HFF-Myc (cell line): Measurements from ENCODE around the gene TNFRSF1A.

ENCODE experiments used
- DNase-seq: peaks from one replicate; pipeline ENCODE4 v3.0.0-alpha.2; 2011; ENCODE audit warnings: low read depth; ENCODE audit errors: extremely low read depth
- H3K4me3 ChIP-seq: replicated peaks from 2 replicates; pipeline ENCODE4 v1.5.1; 2011; ENCODE audit warnings: low read depth, mild to moderate bottlenecking, control low read depth, low read length
- CTCF ChIP-seq: IDR thresholded peaks from 2 replicates; pipeline ENCODE4 v1.5.1; 2012; ENCODE audit warnings: mild to moderate bottlenecking, low read depth, low read length, control low read depth; ENCODE audit errors: missing control alignments

Gene TNFRSF1A

GRCh38 chr12:6335451-6336078, 6.3 kb downstream of the TNFRSF1A start:
- H3K4me3 ChIP-seq: peak overlapping the region; percentile 33
- TF ChIP-seq CTCF: peak; percentile 58
- DNase-seq: peak; percentile 72

GRCh38 chr12:6334940-6335450, 6.9 kb downstream of the TNFRSF1A start:
- peak overlapping the region; percentile 33 for H3K4me3 ChIP-seq
- no peak for DNase-seq
- TF ChIP-seq CTCF: no peak

- H3K4me3 ChIP-seq: no peak overlapping the region
These were observed 7.5 kb downstream of the TNFRSF1A start for GRCh38 chr12:6334359-6334758.

GRCh38 chr12:6333566-6333965, 8.3 kb downstream of the TNFRSF1A start:
- no peak for TF ChIP-seq CTCF
- H3K4me3 ChIP-seq: no peak overlapping the region
- no peak for DNase-seq

More at GRCh38 chr12:6334359-6334758, 7.5 kb downstream of the TNFRSF1A start:
- no peak for DNase-seq
- no peak for TF ChIP-seq CTCF

- TF ChIP-seq CTCF: no peak
- no peak for DNase-seq
- H3K4me3 ChIP-seq: no peak overlapping the region
These were observed 8.8 kb downstream of the TNFRSF1A start for GRCh38 chr12:6333029-6333428.

GRCh38 chr12:6332459-6332858, 9.4 kb downstream of the TNFRSF1A start:
- DNase-seq: no peak
- TF ChIP-seq CTCF: no peak
- no peak overlapping the region for H3K4me3 ChIP-seq

GRCh38 chr12:6330999-6331714, 10.7 kb downstream of the TNFRSF1A start:
- TF ChIP-seq CTCF: no peak
- no peak for DNase-seq
- no peak overlapping the region for H3K4me3 ChIP-seq
